BE2C (cell line): ENCODE results near the gene SIVA1.
"Not testable (repeated sequence)": the region's sequence is repeated elsewhere in the genome, so short reads cannot be mapped to it uniquely, and the experiment has no call there.

Experiments
- DNase-seq: peaks from one replicate; pipeline ENCODE4 v3.0.0-alpha.2; 2020
- H3K27me3 ChIP-seq: fragments of 250-450 bp; sonication (Bioruptor Pico); 2 replicates; pipeline ENCODE4 v1.5.1; 2020; ENCODE audit warnings: mild to moderate bottlenecking
- H3K36me3 ChIP-seq: fragments of 250-450 bp; sonication (Bioruptor Pico); 2 replicates; pipeline ENCODE4 v1.5.1; 2020; ENCODE audit warnings: mild to moderate bottlenecking
- H3K4me1 ChIP-seq: fragments of 250-450 bp; sonication (Bioruptor Pico); 2 replicates; pipeline ENCODE4 v1.5.1; 2020
- H3K4me3 ChIP-seq: 2 replicates; pipeline ENCODE4 v1.5.1; 2011; ENCODE audit warnings: low read depth, low read length
- H3K9me3 ChIP-seq: fragments of 250-450 bp; sonication (Bioruptor Pico); 2 replicates; pipeline ENCODE4 v1.5.1; 2020
- CTCF ChIP-seq: IDR thresholded peaks from 2 replicates; pipeline ENCODE4 v1.5.1; 2012; ENCODE audit warnings: mild to moderate bottlenecking, low read depth, low read length

SIVA1 gene

GRCh38 chr14:104746934-104747481 is 5.9 kb upstream of the SIVA1 start:
- no peaks in the 10 kb centered on the region for H3K36me3 ChIP-seq
- H3K4me1 ChIP-seq, result no peaks in the 10 kb centered on the region
- no peak for TF ChIP-seq CTCF
- peaks cover 2% of the 10 kb centered on the region; the same call in 1 of the 2 replicates for H3K9me3 ChIP-seq
- H3K27me3 ChIP-seq, result no peaks in the 10 kb centered on the region
- no peak overlapping the region for H3K4me3 ChIP-seq
- no peak for DNase-seq

DNA sequence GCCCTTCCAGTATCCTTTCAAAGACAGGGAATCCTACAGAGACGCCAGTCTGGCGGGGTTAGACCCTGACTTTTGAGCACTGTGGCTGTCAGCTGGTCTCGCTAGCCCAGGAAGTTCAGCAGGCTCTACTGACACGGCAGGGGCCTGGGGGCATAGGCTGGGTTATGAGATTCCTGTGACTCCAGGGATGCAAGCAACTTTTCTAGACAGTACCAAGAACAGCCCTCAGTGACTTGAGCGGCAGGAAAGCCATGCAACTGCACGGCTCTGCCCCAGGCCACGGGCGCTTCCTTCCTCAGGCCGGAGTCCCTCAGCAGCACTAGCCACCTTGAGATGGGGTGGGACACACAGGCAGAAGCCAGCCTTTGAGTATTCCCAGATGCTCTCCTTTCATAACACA is 5.1 kb upstream of the SIVA1 start:
- DNase-seq, result no peak
- H3K36me3 ChIP-seq, result no peaks in the 10 kb centered on the region
- H3K4me1 ChIP-seq, result no peaks in the 10 kb centered on the region
- peaks cover 3% of the 10 kb centered on the region; the same call in 1 of the 2 replicates for H3K9me3 ChIP-seq
- H3K4me3 ChIP-seq, result no peak overlapping the region
- no peaks in the 10 kb centered on the region for H3K27me3 ChIP-seq
- no peak for TF ChIP-seq CTCF

DNA sequence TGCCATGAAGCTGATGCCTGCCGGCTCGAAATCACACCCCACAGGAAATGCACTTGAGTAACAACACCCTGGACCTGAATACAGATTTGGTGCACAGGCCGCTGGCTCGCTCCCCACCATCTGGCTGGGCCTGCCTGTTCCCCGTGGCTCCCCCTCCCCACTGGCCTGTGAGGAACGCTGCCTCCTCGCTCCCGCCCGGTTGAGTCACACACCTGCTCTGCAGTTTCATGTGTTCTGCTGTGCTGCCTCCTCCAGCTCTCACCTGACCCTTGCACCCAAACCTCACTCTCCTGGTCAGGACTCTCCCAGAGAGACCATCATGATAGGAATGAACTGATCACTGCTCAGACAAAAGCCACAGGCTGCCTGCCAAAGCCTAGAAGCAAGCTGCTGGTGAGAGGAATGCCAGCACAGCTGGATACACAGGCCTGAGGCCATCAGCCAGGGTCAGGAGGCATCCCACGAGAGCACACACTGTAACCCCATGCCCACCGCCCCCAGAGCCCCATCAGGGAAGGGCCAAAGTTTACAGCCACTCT is 3.8 kb upstream of the SIVA1 start:
- H3K27me3 ChIP-seq, result no peaks in the 10 kb centered on the region
- TF ChIP-seq CTCF, result no peak
- DNase-seq, result no peak
- H3K9me3 ChIP-seq, result peaks cover 3% of the 10 kb centered on the region; the same call in 1 of the 2 replicates
- H3K4me1 ChIP-seq, result no peaks in the 10 kb centered on the region
- H3K36me3 ChIP-seq, result no peaks in the 10 kb centered on the region
- H3K4me3 ChIP-seq, result no peak overlapping the region

DNA sequence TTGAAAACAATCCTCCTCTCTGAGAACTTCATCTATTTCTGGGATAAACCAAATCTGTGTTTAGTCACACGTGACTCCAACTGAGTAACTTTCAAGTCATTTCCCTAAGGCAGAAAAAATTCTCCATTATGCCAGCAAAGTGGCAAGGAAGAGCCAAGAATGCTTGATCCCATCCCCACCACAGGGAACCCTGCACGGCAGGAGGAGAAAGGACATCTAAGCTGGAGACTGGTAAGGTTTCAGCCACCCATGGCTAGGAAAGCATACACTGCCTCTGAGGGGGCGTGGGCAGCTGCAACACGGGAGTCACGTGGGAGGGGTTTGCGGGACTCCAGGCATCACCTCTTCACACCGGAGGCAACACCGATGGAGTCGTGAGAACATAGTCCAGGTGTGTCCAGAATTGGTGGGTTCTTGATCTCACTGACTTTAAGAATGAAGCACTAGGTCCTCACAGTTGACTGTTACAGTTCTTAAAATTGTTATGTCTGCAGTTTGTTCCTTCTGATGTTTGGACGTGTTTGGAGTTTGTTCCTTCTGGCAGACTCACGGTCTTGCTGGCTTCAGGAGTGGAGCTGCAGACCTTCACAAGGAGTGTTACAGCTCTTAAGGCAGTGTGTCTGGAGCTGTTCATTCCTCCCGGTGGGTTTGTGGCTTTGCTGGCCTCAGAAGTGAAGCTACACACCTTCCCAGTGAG is 2.7 kb upstream of the SIVA1 start:
- Histone ChIP-seq H3K4me3 (no peak overlapping the region), H3K4me1 (no peaks in the 10 kb centered on the region), H3K36me3 (peaks cover 5% of the 10 kb centered on the region), H3K27me3 (no peaks in the 10 kb centered on the region), H3K9me3 (peaks cover 3% of the 10 kb centered on the region; the same call in 1 of the 2 replicates)
- no peak for DNase-seq
- no peak for TF ChIP-seq CTCF

- not testable (repeated sequence) for H3K36me3 ChIP-seq, H3K4me1 ChIP-seq, H3K4me3 ChIP-seq, H3K9me3 ChIP-seq, H3K27me3 ChIP-seq, DNase-seq
These were observed 2.2 kb upstream of the SIVA1 start for GRCh38 chr14:104750753-104751057.

GRCh38 chr14:104751539-104752422 is 1.2 kb upstream of the SIVA1 start:
- Histone ChIP-seq H3K36me3 (peaks cover 20% of the 10 kb centered on the region), H3K4me3 (peak overlapping the region; percentile 33), H3K27me3 (no peaks in the 10 kb centered on the region), H3K4me1 (no peaks in the 10 kb centered on the region), H3K9me3 (peaks cover 3% of the 10 kb centered on the region; the same call in 1 of the 2 replicates)
- DNase-seq, result no peak
- no peak for TF ChIP-seq CTCF
